GM12878 (cell line): ENCODE results near the gene FOXG1. TPM values are rescaled to one million over a fixed set of nuclear protein-coding genes. Genes with fewer than 3 reads are reported as not detected.

Experiments used
- ATAC-seq: fragments of 200-7000 bp; cut with Tn5 transposase; 3 replicates; pipeline ENCODE4 v1.9.1; 2020; ENCODE audit warnings: mild to moderate bottlenecking, moderate library complexity
- BruUV-seq: library from RNA; stranded (reverse); fragments of 400-500 nt; replicated peaks from 2 replicates; lab custom pipeline; 2021; lab: Mats Ljungman, UMichigan
- CTCF ChIA-PET: fragments of 300-600 bp; sonication (Branson Sonifier 250); formaldehyde crosslinking; extraction: SDS; loops from one replicate; lab custom pipeline; 2021; ENCODE audit warnings: inconsistent platforms; lab: Yijun Ruan, JAX
- POLR2A ChIA-PET: fragments of 350-600 bp; formaldehyde crosslinking; extraction: SDS; loops from one replicate; lab custom pipeline; 2021; ENCODE audit warnings: inconsistent platforms; lab: Charles Lee
- RAD21 ChIA-PET: fragments of 300-600 bp; sonication (Branson Sonifier 250); formaldehyde crosslinking; loops from one replicate; lab custom pipeline; 2023; ENCODE audit warnings: antibody characterized with exemption; ENCODE audit not compliant: unreplicated experiment; lab: Charles Lee
- SMC1A ChIA-PET: fragments of 300-600 bp; sonication (Branson Sonifier 250); formaldehyde crosslinking; loops from one replicate; lab custom pipeline; 2023; ENCODE audit not compliant: unreplicated experiment, uncharacterized antibody; lab: Charles Lee
- DNase-seq: peaks from one replicate; pipeline ENCODE4 v3.0.0-alpha.2; 2011; ENCODE audit warnings: low read depth, low spot score
- FAIRE-seq: peaks from 3 replicates; lab custom pipeline; 2011; peaks lifted over from hg19 to GRCh38; lab: Jason Lieb, UNC
- H2AFZ ChIP-seq: 2 replicates; pipeline ENCODE4 v1.6.0; 2011; ENCODE audit warnings: low read depth, low read length, control low read depth; ENCODE audit not compliant: control insufficient read depth
- H3K27ac ChIP-seq: 2 replicates; pipeline ENCODE4 v1.5.1; 2011; ENCODE audit warnings: control low read depth; ENCODE audit not compliant: control insufficient read depth, insufficient read depth
- H3K27me3 ChIP-seq, 2 experiments: replicated peaks in 1 of 2; 2 replicates each; pipeline versions ENCODE4 v1.6.0 to v1.6.1; 2011; ENCODE audit warnings: low read length in 1 of 2; ENCODE audit not compliant: control insufficient read depth in 2 of 2, insufficient read depth in 2 of 2
- H3K36me3 ChIP-seq, 2 experiments: 2 replicates each; pipeline ENCODE4 v1.5.1; 2011; ENCODE audit warnings: low read length in 1 of 2; ENCODE audit not compliant: control insufficient read depth in 2 of 2, insufficient read depth in 2 of 2
- H3K4me1 ChIP-seq: 2 replicates; pipeline ENCODE4 v1.6.1; 2011; ENCODE audit warnings: mild to moderate bottlenecking, low read length, moderate library complexity, mixed read lengths; ENCODE audit not compliant: control insufficient read depth, insufficient read depth
- H3K4me2 ChIP-seq: 2 replicates; pipeline ENCODE4 v1.6.0; 2011; ENCODE audit warnings: control low read depth; ENCODE audit not compliant: control insufficient read depth, insufficient read depth
- H3K4me3 ChIP-seq: fragments of 200-600 bp; sonication (generic); 2 replicates; pipeline ENCODE4 v1.5.1; 2016
- H3K79me2 ChIP-seq: 2 replicates; pipeline ENCODE4 v1.6.0; 2011; ENCODE audit warnings: low read length; ENCODE audit not compliant: control insufficient read depth, insufficient read depth
- H3K9ac ChIP-seq: 2 replicates; pipeline ENCODE4 v1.8.0; 2011; ENCODE audit warnings: low read length, control low read depth, mixed read lengths; ENCODE audit not compliant: control insufficient read depth, insufficient read depth
- H3K9me3 ChIP-seq: replicated peaks from 3 replicates; pipeline ENCODE4 v1.5.1; 2011; ENCODE audit warnings: mild to moderate bottlenecking, low read length; ENCODE audit not compliant: control insufficient read depth, insufficient read depth
- H4K20me1 ChIP-seq: 2 replicates; pipeline ENCODE4 v1.6.0; 2011; ENCODE audit not compliant: control insufficient read depth, insufficient read depth
- ATF7 ChIP-seq: fragments of 450-650 bp; IDR thresholded peaks from 2 replicates; pipeline ENCODE4 v1.6.1; 2016; ENCODE audit warnings: low read depth, mild to moderate bottlenecking
- CBFB ChIP-seq: IDR thresholded peaks from 2 replicates; pipeline ENCODE4 v1.6.1; 2016; ENCODE audit warnings: antibody characterized with exemption, low read depth
- JUNB ChIP-seq: IDR thresholded peaks from 2 replicates; pipeline ENCODE4 v1.6.1; 2016; ENCODE audit warnings: antibody characterized with exemption, mild to moderate bottlenecking
- LARP7 ChIP-seq: fragments of 450-650 bp; IDR thresholded peaks from 2 replicates; pipeline ENCODE4 v1.6.1; 2017; ENCODE audit warnings: mild to moderate bottlenecking
- NR2F1 ChIP-seq: fragments of 450-650 bp; conservative IDR thresholded peaks from 2 replicates; pipeline ENCODE4 v1.6.1; 2017; ENCODE audit warnings: mild to moderate bottlenecking
- PBX3 ChIP-seq: IDR thresholded peaks from 2 replicates; pipeline ENCODE4 v1.6.1; 2011; ENCODE audit warnings: mild to moderate bottlenecking, low read depth, low read length, moderate library complexity; ENCODE audit not compliant: insufficient replicate concordance
- RAD51 ChIP-seq: fragments of 450-650 bp; IDR thresholded peaks from 2 replicates; pipeline ENCODE4 v1.6.1; 2016; ENCODE audit warnings: moderate library complexity, mild to moderate bottlenecking, inconsistent platforms
- SP1 ChIP-seq: IDR thresholded peaks from one replicate; pipeline ENCODE4 v1.6.1; 2011; ENCODE audit warnings: low read depth, low read length
- SRF ChIP-seq, 2 experiments: IDR thresholded peaks; 2 replicates each; pipeline ENCODE4 v1.6.1; 2011; ENCODE audit warnings: low read depth in 2 of 2, low read length in 2 of 2, mild to moderate bottlenecking in 1 of 2, moderate library complexity in 1 of 2
- TARDBP ChIP-seq: IDR thresholded peaks from 2 replicates; pipeline ENCODE4 v1.6.1; 2016; ENCODE audit warnings: borderline replicate concordance
- WRNIP1 ChIP-seq: IDR thresholded peaks from 2 replicates; pipeline ENCODE4 v1.6.1; 2011; ENCODE audit warnings: low read depth, low read length, improper control_type of control experiment, borderline replicate concordance
- YY1 ChIP-seq: IDR thresholded peaks from 2 replicates; pipeline ENCODE4 v1.6.1; 2011; ENCODE audit warnings: low read depth, mild to moderate bottlenecking, low read length
- ZBTB40 ChIP-seq: fragments of 450-650 bp; IDR thresholded peaks from 2 replicates; pipeline ENCODE4 v1.6.1; 2016; ENCODE audit warnings: mild to moderate bottlenecking, moderate library complexity, borderline replicate concordance
- ZZZ3 ChIP-seq: IDR thresholded peaks from 2 replicates; pipeline ENCODE4 v1.6.1; 2011; ENCODE audit warnings: low read depth; ENCODE audit not compliant: control insufficient read depth, insufficient read length
- WGBS: methylation state at CpG from one replicate; pipeline ENCODE4 v1.1.6; 2016; ENCODE audit warnings: low lambda C conversion rate; ENCODE audit not compliant: insufficient replicate concordance, insufficient coverage; ENCODE audit errors: missing lambda C conversion rate; 5-methylcytosine and 5-hydroxymethylcytosine counted together
- in situ Hi-C: fragments of 300-500 bp; cut with MboI; formaldehyde crosslinking; loops from 9 replicates; pipeline ENCODE4 v1.14.3; 2018; ENCODE audit warnings: mixed read lengths
- intact Hi-C: fragments of 100-400 bp; cut with micrococcal nuclease; formaldehyde crosslinking; loops from one replicate; pipeline ENCODE4 v1.14.2; 2022; ENCODE audit not compliant: unreplicated experiment
- polyA plus RNA-seq, 11 experiments: library from polyadenylated mRNA; depleted of rRNA in 4 of 11; unstranded in 6 of 11; stranded (reverse) in 5 of 11; fragments of >200 nt; fragmentation: Nextera tagmentation in 4 of 11; fragmentation: Illumina TruSeq in 1 of 11; extraction: Ambion mirVana in 4 of 11; extraction: Trizol in 1 of 11; gene quantifications; 1 replicate in 1 of 11; 2 replicates in 10 of 11; pipeline versions ENCODE4 v1.2.1 to v1.2.3, GENCODE V29; 2011 to 2016; ENCODE audit warnings: inconsistent platforms in 2 of 11, missing spikeins in 2 of 11, low read depth in 1 of 11
- total RNA-seq, 4 experiments: library from RNA; depleted of rRNA in 3 of 4; stranded (reverse); fragments of >200 nt in 3 of 4; fragmentation: Illumina TruSeq in 1 of 4; extraction: Trizol in 1 of 4; gene quantifications; 2 replicates each; pipeline versions ENCODE4 v1.2.1 to v1.2.3, GENCODE V29; 2013 to 2021

FOXG1 gene
- total and polyA plus RNA-seq, 10 of the 15 experiments (the other 5 are each of a cell fraction or from before 2014, with no cell fraction given): 0.04 to 0.44 (median 0.06) TPM; not detected in 1

- TF ChIP-seq RAD51: no peak
- no peak for TF ChIP-seq TARDBP
- TF ChIP-seq LARP7: no peak
- TF ChIP-seq WRNIP1: no peak
- TF ChIP-seq PBX3: no peak
Observed at GRCh38 chr14:28758253-28758884, 8.2 kb upstream of the FOXG1 start (continued).

- 0 out of 2 replicates have a peak overlapping the region, but pooled peaks have one; percentile 0 for H3K4me3 ChIP-seq
- no peak overlapping the region for H2AFZ ChIP-seq
- H4K20me1 ChIP-seq: no peaks in the 10 kb centered on the region
- no peaks in the 10 kb centered on the region for H3K4me1 ChIP-seq
- CTCF ChIA-PET: no interaction called here
- SMC1A ChIA-PET: no interaction called here
- in situ Hi-C loops: loop anchor here (5.0 to 25.0 kb wide), 3 partner anchors 453 to 1678 kb away; no protein-coding TSS in a partner anchor
- no peaks in the 10 kb centered on the region for H3K79me2 ChIP-seq
- no peak for FAIRE-seq
- intact Hi-C loops: loop anchor here (10.0 kb wide), 1 partner anchor 1246 kb away; no protein-coding TSS in a partner anchor
- no peak overlapping the region for H3K9ac ChIP-seq
- no peaks in the 10 kb centered on the region for H3K36me3 ChIP-seq
- POLR2A ChIA-PET: interaction anchor here (0.9 kb wide), 1 partner anchor 23 kb away, joined by 5 read pairs; no protein-coding TSS in a partner anchor
- RAD21 ChIA-PET: no interaction called here
- H3K27me3 ChIP-seq: peaks cover 0 to 14% of the 10 kb centered on the region in 2 experiments; a peak in 2 of 4 replicates
- H3K9me3 ChIP-seq: no peaks in the 10 kb centered on the region
- WGBS: 15% methylated on average over 27 of the region's 30 CpGs
- no peak overlapping the region for H3K27ac ChIP-seq
- no peak for DNase-seq
- no TSS peak for BruUV-seq
- ATAC-seq: no peak
- H3K4me2 ChIP-seq: 0 out of 2 replicates have a peak overlapping the region, but pooled peaks have one; percentile 44
- TF ChIP-seq ATF7 (no peak), SP1 (no peak), ZZZ3 (no peak), JUNB (no peak), NR2F1 (no peak), SRF (IDR thresholded peaks at IDR 0.05; ENCODE audit: low read depth in 2 of 2, low read length in 2 of 2) (no peak), TARDBP (no peak), CBFB (no peak), ZBTB40 (no peak), YY1 (no peak)
Observed at GRCh38 chr14:28758885-28759652, 7.5 kb upstream of the FOXG1 start.
